Subcutaneous adipose tissue (tissue), 4 donors: ENCODE data around the gene PBX1. TPM values are rescaled to one million over a fixed set of nuclear protein-coding genes. Genes with fewer than 3 reads are reported as not detected.

Experiments used
- CTCF ChIP-seq: fragments of 450-650 bp; IDR thresholded peaks from one replicate; pipeline ENCODE4 v1.5.1; 2016; ENCODE audit warnings: low read depth, mild to moderate bottlenecking, control low read depth, antibody characterized with exemption, moderate library complexity
- total RNA-seq, 4 donors: library from RNA; depleted of rRNA; stranded (reverse); fragments of >200 nt; gene quantifications; one replicate each; pipeline ENCODE4 v1.1.0, GENCODE V29; 2016

Gene PBX1
- total RNA-seq, 4 donors from 2014 or later: 36.5 to 61.1 (median 54.2) TPM

- no peak for TF ChIP-seq CTCF
Measured at GRCh38 chr1:164631751-164632150, 72.8 kb downstream of the PBX1 start.

- TF ChIP-seq CTCF: no peak
Measured at GRCh38 chr1:164633997-164634396, 75.0 kb downstream of the PBX1 start.

GRCh38 chr1:164635059-164635802 lies 76.2 kb downstream of the PBX1 start:
- no peak for TF ChIP-seq CTCF

GRCh38 chr1:164635803-164636731 lies 77.1 kb downstream of the PBX1 start:
- no peak for TF ChIP-seq CTCF

- no peak for TF ChIP-seq CTCF
Measured at GRCh38 chr1:164636757-164637156, 77.8 kb downstream of the PBX1 start.

GRCh38 chr1:164637461-164638375 lies 78.7 kb downstream of the PBX1 start:
- no peak for TF ChIP-seq CTCF
